ENCODE data around the gene NPIPB6.

Gene NPIPB6

GRCh38 chr16:28320023-28320561, 43.2 kb downstream of the NPIPB6 start:
- Histone ChIP-seq H3K4me3 (ENCODE audit: low read depth in 1 of 2, low read length in 2 of 2) (no peak overlapping the region), H3K9ac (ENCODE audit: low read length) (no peak overlapping the region), H3K36me3 (ENCODE audit: insufficient read depth, low read length) (no peaks in the 10 kb centered on the region), H3K27ac (ENCODE audit: low read depth, low read length) (no peak overlapping the region), H3K9me3 (ENCODE audit: low read length) (no peaks in the 10 kb centered on the region), H3K27me3 (ENCODE audit: control insufficient read depth in 1 of 2, insufficient read depth in 2 of 2, low read length in 2 of 2) (no peaks in the 10 kb centered on the region), H3K4me1 (ENCODE audit: insufficient read depth, low read length) (no peaks in the 10 kb centered on the region)

DNA sequence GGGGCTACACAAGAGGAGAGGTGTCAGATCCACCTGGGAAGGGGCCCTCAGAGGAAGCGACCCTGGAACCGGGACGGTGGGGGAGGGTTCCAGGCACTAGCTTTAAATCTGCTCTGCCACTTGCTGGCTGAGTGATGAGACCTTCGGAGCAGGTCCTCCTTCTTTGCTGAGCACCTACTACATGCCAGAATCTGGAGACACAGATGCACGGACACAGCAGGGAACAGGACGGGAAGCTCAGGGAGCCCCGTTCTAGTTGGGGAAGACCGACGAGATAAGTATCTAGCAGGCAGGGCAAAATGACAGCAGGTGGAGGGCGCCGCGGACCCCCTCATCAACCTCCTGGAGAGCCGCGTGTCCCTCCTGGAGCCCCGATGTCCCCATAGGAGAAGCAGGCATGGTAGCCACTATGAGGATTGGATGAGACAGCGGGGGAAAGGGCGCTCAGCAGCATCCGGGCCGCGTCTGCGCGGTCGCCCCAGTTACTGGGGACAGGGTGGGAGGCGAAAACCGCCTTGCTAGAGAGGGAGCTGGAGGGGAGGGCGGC, 43.8 kb downstream of the NPIPB6 start:
- Histone ChIP-seq H3K4me3 (ENCODE audit: low read depth in 1 of 2, low read length in 2 of 2) (no peak overlapping the region), H3K9ac (ENCODE audit: low read length) (no peak overlapping the region), H3K27ac (ENCODE audit: low read depth, low read length) (no peak overlapping the region), H3K9me3 (ENCODE audit: low read length) (no peaks in the 10 kb centered on the region), H3K4me1 (ENCODE audit: insufficient read depth, low read length) (no peaks in the 10 kb centered on the region), H3K27me3 (ENCODE audit: control insufficient read depth in 1 of 2, insufficient read depth in 2 of 2, low read length in 2 of 2) (no peaks in the 10 kb centered on the region), H3K36me3 (ENCODE audit: insufficient read depth, low read length) (no peaks in the 10 kb centered on the region)

DNA sequence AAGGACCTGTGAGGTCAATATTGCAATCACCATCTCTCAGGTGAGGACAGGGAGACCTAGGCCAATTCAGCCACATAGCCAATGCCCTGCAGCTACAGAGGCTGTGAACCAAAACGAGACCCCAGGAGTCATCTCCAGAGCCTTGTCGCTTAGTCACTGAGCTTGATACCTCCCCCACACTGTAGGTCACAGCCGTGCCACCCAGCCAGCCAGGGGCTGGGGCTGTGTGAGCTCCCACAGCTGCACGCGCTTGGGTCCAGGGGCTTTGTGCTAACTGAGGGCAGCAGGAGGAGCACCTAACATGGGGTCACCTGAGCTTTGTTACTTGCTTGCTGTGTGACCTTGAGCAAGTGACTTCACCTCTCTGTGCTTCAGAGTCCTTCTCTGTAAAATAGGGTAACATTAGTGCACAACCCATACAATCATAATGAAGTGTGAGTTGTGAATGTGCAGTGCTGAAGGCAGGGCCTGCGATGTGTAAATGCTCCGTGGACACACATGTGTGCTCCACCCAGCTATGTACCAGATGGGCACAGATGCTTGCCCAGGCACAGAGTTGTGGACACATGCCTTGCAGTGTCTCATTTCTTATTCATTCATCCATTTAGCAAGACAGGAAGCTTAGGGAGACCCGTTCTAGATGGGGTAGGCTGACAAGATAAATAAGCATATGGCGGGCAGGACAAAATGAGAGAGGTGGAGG, 45.1 kb downstream of the NPIPB6 start:
- H3K27me3 ChIP-seq (ENCODE audit: control insufficient read depth in 1 of 2, insufficient read depth in 2 of 2, low read length in 2 of 2): no peaks in the 10 kb centered on the region
- H3K36me3 ChIP-seq (ENCODE audit: insufficient read depth, low read length): no peaks in the 10 kb centered on the region
- H3K4me3 ChIP-seq (ENCODE audit: low read depth in 1 of 2, low read length in 2 of 2): no peak overlapping the region
- H3K9me3 ChIP-seq (ENCODE audit: low read length): no peaks in the 10 kb centered on the region
- H3K4me1 ChIP-seq (ENCODE audit: insufficient read depth, low read length): no peaks in the 10 kb centered on the region
- no peak overlapping the region for H3K27ac ChIP-seq (ENCODE audit: low read depth, low read length)
- H3K9ac ChIP-seq (ENCODE audit: low read length): no peak overlapping the region

DNA sequence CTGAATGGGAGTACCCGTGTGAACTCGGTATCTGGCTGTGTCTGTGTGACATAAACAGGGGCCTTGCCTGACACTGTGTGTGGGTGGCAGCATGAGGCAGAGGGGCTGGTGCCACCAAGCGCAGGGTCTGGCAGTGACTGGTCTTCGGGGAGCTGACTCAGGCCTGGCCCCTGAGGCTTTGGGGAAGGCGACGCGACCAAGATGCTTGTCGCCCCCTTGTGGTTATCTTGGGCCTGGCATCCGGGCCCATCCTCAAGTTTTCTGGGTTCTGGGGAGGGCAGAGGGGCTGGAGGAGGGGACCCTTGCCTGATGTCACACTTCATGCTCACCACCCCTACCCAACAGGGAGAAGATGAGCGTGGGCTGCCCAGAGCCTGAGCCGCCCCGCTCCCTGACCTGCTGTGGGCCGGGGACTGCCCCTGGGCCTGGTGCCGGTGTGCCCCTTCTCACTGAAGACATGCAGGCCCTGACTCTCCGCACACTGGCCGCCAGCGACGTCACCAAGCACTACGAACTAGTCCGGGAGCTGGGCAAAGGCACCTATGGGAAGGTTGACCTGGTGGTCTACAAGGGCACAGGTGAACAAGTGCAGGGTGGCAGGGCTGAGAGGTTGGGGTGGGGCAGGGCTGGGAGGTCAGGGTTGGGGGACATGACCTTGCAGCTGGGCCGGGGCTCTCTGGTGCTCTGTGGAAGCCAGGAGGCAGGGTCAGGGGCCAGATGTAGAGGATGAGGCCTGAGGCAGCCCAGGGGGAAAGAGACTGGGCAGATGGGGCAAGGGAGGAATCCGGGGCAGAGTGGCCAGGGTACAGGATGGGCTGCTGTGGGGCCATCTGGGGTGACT, 46.0 kb downstream of the NPIPB6 start:
- H3K36me3 ChIP-seq (ENCODE audit: insufficient read depth, low read length): no peaks in the 10 kb centered on the region
- no peaks in the 10 kb centered on the region for H3K9me3 ChIP-seq (ENCODE audit: low read length)
- H3K27me3 ChIP-seq (ENCODE audit: control insufficient read depth in 1 of 2, insufficient read depth in 2 of 2, low read length in 2 of 2): no peaks in the 10 kb centered on the region
- no peak overlapping the region for H3K9ac ChIP-seq (ENCODE audit: low read length)
- no peak overlapping the region for H3K27ac ChIP-seq (ENCODE audit: low read depth, low read length)
- no peak overlapping the region for H3K4me3 ChIP-seq (ENCODE audit: low read depth in 1 of 2, low read length in 2 of 2)
- H3K4me1 ChIP-seq (ENCODE audit: insufficient read depth, low read length): no peaks in the 10 kb centered on the region

GRCh38 chr16:28316054-28316453, 47.3 kb downstream of the NPIPB6 start:
- Histone ChIP-seq H3K9ac (ENCODE audit: low read length) (no peak overlapping the region), H3K36me3 (ENCODE audit: insufficient read depth, low read length) (no peaks in the 10 kb centered on the region), H3K27ac (ENCODE audit: low read depth, low read length) (no peak overlapping the region), H3K4me1 (ENCODE audit: insufficient read depth, low read length) (no peaks in the 10 kb centered on the region), H3K9me3 (ENCODE audit: low read length) (no peaks in the 10 kb centered on the region), H3K4me3 (ENCODE audit: low read depth in 1 of 2, low read length in 2 of 2) (no peak overlapping the region), H3K27me3 (ENCODE audit: control insufficient read depth in 1 of 2, insufficient read depth in 2 of 2, low read length in 2 of 2) (no peaks in the 10 kb centered on the region)

DNA sequence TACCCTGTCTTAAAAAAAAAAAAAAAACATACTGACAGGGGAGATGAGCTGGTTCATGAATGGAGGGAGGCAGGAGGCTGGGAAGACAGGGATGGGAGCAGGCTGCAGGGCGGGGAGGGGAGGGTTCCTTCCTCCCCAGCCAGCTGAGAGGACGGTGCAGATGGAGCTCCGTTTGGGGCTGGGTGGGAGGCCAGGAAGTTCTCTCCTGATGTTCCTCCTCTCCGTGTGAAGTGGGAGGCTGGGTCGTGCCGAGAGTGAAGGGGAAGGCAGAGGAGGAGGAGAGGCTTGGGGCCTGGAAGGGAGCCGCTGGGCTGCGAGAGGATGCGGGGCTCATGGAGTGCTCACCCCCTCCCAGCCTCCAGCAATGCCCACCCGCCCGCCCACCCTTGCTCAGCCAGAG, 49.7 kb downstream of the NPIPB6 start:
- Histone ChIP-seq H3K9me3 (ENCODE audit: low read length) (no peaks in the 10 kb centered on the region), H3K4me3 (ENCODE audit: low read depth in 1 of 2, low read length in 2 of 2) (no peak overlapping the region), H3K27ac (ENCODE audit: low read depth, low read length) (no peak overlapping the region), H3K36me3 (ENCODE audit: insufficient read depth, low read length) (no peaks in the 10 kb centered on the region), H3K27me3 (ENCODE audit: control insufficient read depth in 1 of 2, insufficient read depth in 2 of 2, low read length in 2 of 2) (no peaks in the 10 kb centered on the region), H3K4me1 (ENCODE audit: insufficient read depth, low read length) (no peaks in the 10 kb centered on the region), H3K9ac (ENCODE audit: low read length) (no peak overlapping the region)

DNA sequence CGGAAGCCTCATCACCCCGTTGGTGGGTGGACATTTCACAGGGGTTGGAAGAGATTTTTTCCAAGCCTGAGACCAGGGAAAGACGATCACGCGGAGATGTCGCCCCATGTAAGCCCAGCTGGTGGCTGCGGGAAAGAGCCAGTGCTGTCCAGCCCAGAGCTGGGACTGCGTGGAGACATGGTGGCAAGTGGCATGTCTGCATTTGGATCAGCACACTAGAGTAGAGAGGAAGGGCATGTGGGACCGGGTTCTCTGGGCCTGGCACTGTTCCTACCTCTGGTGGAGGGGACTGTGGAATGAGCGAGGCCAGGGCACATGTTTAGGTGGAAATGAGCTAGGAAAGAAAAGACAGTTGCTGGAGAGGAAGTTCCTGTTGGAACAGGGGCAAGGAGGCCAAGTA, 51.0 kb downstream of the NPIPB6 start:
- no peaks in the 10 kb centered on the region for H3K27me3 ChIP-seq (ENCODE audit: control insufficient read depth in 1 of 2, insufficient read depth in 2 of 2, low read length in 2 of 2)
- H3K36me3 ChIP-seq (ENCODE audit: insufficient read depth, low read length): no peaks in the 10 kb centered on the region
- H3K27ac ChIP-seq (ENCODE audit: low read depth, low read length): no peak overlapping the region
- H3K9ac ChIP-seq (ENCODE audit: low read length): no peak overlapping the region
- no peaks in the 10 kb centered on the region for H3K4me1 ChIP-seq (ENCODE audit: insufficient read depth, low read length)
- H3K4me3 ChIP-seq (ENCODE audit: low read depth in 1 of 2, low read length in 2 of 2): no peak overlapping the region
- H3K9me3 ChIP-seq (ENCODE audit: low read length): no peaks in the 10 kb centered on the region

GRCh38 chr16:28311913-28312312, 51.4 kb downstream of the NPIPB6 start:
- no peak overlapping the region for H3K27ac ChIP-seq (ENCODE audit: low read depth, low read length)
- no peaks in the 10 kb centered on the region for H3K27me3 ChIP-seq (ENCODE audit: control insufficient read depth in 1 of 2, insufficient read depth in 2 of 2, low read length in 2 of 2)
- H3K4me1 ChIP-seq (ENCODE audit: insufficient read depth, low read length): no peaks in the 10 kb centered on the region
- no peak overlapping the region for H3K9ac ChIP-seq (ENCODE audit: low read length)
- no peak overlapping the region for H3K4me3 ChIP-seq (ENCODE audit: low read depth in 1 of 2, low read length in 2 of 2)
- H3K36me3 ChIP-seq (ENCODE audit: insufficient read depth, low read length): no peaks in the 10 kb centered on the region
- H3K9me3 ChIP-seq (ENCODE audit: low read length): no peaks in the 10 kb centered on the region

DNA sequence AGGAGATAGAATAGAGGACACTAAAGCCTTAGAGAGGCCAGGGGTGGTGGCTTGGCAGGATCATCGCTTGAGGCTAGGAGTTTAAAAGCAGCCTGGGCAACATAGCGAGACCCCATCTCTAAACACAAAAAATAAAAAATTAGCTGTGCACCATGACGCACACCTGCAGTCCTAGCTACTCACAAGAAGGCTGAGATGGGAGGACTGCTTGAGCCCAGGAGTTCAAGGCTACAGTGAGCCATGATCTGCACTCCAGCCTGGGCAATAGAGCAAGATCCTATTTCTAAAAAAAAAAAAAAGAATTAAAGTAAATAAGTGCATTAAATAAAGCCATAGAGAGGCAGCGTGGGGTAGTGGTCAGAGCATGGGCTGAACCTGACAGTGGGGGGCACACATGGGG, 51.9 kb downstream of the NPIPB6 start:
- H3K27ac ChIP-seq (ENCODE audit: low read depth, low read length): no peak overlapping the region
- no peaks in the 10 kb centered on the region for H3K27me3 ChIP-seq (ENCODE audit: control insufficient read depth in 1 of 2, insufficient read depth in 2 of 2, low read length in 2 of 2)
- no peaks in the 10 kb centered on the region for H3K4me1 ChIP-seq (ENCODE audit: insufficient read depth, low read length)
- no peaks in the 10 kb centered on the region for H3K36me3 ChIP-seq (ENCODE audit: insufficient read depth, low read length)
- no peak overlapping the region for H3K9ac ChIP-seq (ENCODE audit: low read length)
- no peak overlapping the region for H3K4me3 ChIP-seq (ENCODE audit: low read depth in 1 of 2, low read length in 2 of 2)
- H3K9me3 ChIP-seq (ENCODE audit: low read length): no peaks in the 10 kb centered on the region

GRCh38 chr16:28310796-28311195, 52.5 kb downstream of the NPIPB6 start:
- H3K27me3 ChIP-seq (ENCODE audit: control insufficient read depth in 1 of 2, insufficient read depth in 2 of 2, low read length in 2 of 2): no peaks in the 10 kb centered on the region

GRCh38 chr16:28309811-28310311, 53.4 kb downstream of the NPIPB6 start:
- H3K9me3 ChIP-seq (ENCODE audit: low read length): no peaks in the 10 kb centered on the region
- no peaks in the 10 kb centered on the region for H3K27me3 ChIP-seq (ENCODE audit: control insufficient read depth in 1 of 2, insufficient read depth in 2 of 2, low read length in 2 of 2)
- H3K27ac ChIP-seq (ENCODE audit: low read depth, low read length): no peak overlapping the region
- no peak overlapping the region for H3K9ac ChIP-seq (ENCODE audit: low read length)
- H3K4me3 ChIP-seq (ENCODE audit: low read depth in 1 of 2, low read length in 2 of 2): no peak overlapping the region
- no peaks in the 10 kb centered on the region for H3K36me3 ChIP-seq (ENCODE audit: insufficient read depth, low read length)
- no peaks in the 10 kb centered on the region for H3K4me1 ChIP-seq (ENCODE audit: insufficient read depth, low read length)

More at GRCh38 chr16:28310796-28311195, 52.5 kb downstream of the NPIPB6 start:
- Histone ChIP-seq H3K4me3 (ENCODE audit: low read depth in 1 of 2, low read length in 2 of 2) (no peak overlapping the region), H3K27ac (ENCODE audit: low read depth, low read length) (no peak overlapping the region), H3K36me3 (ENCODE audit: insufficient read depth, low read length) (no peaks in the 10 kb centered on the region), H3K9me3 (ENCODE audit: low read length) (no peaks in the 10 kb centered on the region), H3K9ac (ENCODE audit: low read length) (no peak overlapping the region), H3K4me1 (ENCODE audit: insufficient read depth, low read length) (no peaks in the 10 kb centered on the region)
